Measurements from ENCODE around the gene CD9. TPM values are rescaled to one million over a fixed set of nuclear protein-coding genes. Genes with fewer than 3 reads are reported as not detected.

Gene CD9
- polyA plus RNA-seq, 1 donor from 2014 or later = not detected

DNA sequence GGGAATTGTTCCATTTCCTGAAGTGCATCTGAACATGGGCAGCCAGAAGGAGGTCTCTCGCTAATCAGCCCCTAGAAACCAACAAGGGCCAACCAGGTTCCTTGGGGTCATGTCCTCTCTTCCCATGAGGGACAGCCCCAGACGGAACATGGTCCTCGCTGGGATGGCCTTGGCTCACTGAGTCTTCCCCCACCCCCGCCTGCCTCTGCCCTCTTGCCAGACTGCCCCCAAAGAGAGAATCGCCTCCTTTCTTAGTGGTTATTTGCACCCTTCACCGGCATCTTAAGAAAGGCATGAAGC, 36.4 kb downstream of the CD9 start:
- Histone ChIP-seq H3K36me3 (ENCODE audit: insufficient read depth, low read length) (no peaks in the 10 kb centered on the region), H3F3A (ENCODE audit: insufficient read depth, low read length, poor library complexity, severe bottlenecking) (no peaks in the 10 kb centered on the region), H3K27me3 (ENCODE audit: insufficient read depth, low read depth, low read length) (no peaks in the 10 kb centered on the region), H3K9me3 (ENCODE audit: low read length) (no peaks in the 10 kb centered on the region), H3K79me2 (replicated peaks; ENCODE audit: insufficient read depth, low read length) (no peaks in the 10 kb centered on the region), H2AFZ (ENCODE audit: low read depth, low read length) (no peak overlapping the region), H3K9me2 (ENCODE audit: insufficient read depth, low read length) (no peaks in the 10 kb centered on the region), H3K4me3 (ENCODE audit: low read length) (no peak overlapping the region), H4K20me1 (ENCODE audit: insufficient read depth) (no peaks in the 10 kb centered on the region), H3K27ac (ENCODE audit: low read length) (no peak overlapping the region), H3K4me2 (ENCODE audit: low read length) (no peak overlapping the region), H3K9ac (ENCODE audit: low read length) (no peak overlapping the region)
- TF ChIP-seq EP300 (conservative IDR thresholded peaks at IDR 0.05; ENCODE audit: poor library complexity, severe bottlenecking) (no peak), POLR2AphosphoS5 (IDR thresholded peaks at IDR 0.05) (no peak), SMC3 (conservative IDR thresholded peaks at IDR 0.05; ENCODE audit: poor library complexity) (no peak), MXI1 (conservative IDR thresholded peaks at IDR 0.05; ENCODE audit: poor library complexity, severe bottlenecking) (no peak), TAF1 (IDR thresholded peaks at IDR 0.05; ENCODE audit: low read depth) (no peak), EZH2 (IDR thresholded peaks at IDR 0.05; ENCODE audit: borderline replicate concordance, insufficient read depth, low read length, poor library complexity, severe bottlenecking) (no peak), RAD21 (conservative IDR thresholded peaks at IDR 0.05) (no peak)
- TF ChIP-seq, protein P1, sequence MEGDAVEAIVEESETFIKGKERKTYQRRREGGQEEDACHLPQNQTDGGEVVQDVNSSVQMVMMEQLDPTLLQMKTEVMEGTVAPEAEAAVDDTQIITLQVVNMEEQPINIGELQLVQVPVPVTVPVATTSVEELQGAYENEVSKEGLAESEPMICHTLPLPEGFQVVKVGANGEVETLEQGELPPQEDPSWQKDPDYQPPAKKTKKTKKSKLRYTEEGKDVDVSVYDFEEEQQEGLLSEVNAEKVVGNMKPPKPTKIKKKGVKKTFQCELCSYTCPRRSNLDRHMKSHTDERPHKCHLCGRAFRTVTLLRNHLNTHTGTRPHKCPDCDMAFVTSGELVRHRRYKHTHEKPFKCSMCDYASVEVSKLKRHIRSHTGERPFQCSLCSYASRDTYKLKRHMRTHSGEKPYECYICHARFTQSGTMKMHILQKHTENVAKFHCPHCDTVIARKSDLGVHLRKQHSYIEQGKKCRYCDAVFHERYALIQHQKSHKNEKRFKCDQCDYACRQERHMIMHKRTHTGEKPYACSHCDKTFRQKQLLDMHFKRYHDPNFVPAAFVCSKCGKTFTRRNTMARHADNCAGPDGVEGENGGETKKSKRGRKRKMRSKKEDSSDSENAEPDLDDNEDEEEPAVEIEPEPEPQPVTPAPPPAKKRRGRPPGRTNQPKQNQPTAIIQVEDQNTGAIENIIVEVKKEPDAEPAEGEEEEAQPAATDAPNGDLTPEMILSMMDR (IDR thresholded peaks at IDR 0.05; ENCODE audit: poor library complexity, severe bottlenecking) = no peak
- TF ChIP-seq, protein P2, sequence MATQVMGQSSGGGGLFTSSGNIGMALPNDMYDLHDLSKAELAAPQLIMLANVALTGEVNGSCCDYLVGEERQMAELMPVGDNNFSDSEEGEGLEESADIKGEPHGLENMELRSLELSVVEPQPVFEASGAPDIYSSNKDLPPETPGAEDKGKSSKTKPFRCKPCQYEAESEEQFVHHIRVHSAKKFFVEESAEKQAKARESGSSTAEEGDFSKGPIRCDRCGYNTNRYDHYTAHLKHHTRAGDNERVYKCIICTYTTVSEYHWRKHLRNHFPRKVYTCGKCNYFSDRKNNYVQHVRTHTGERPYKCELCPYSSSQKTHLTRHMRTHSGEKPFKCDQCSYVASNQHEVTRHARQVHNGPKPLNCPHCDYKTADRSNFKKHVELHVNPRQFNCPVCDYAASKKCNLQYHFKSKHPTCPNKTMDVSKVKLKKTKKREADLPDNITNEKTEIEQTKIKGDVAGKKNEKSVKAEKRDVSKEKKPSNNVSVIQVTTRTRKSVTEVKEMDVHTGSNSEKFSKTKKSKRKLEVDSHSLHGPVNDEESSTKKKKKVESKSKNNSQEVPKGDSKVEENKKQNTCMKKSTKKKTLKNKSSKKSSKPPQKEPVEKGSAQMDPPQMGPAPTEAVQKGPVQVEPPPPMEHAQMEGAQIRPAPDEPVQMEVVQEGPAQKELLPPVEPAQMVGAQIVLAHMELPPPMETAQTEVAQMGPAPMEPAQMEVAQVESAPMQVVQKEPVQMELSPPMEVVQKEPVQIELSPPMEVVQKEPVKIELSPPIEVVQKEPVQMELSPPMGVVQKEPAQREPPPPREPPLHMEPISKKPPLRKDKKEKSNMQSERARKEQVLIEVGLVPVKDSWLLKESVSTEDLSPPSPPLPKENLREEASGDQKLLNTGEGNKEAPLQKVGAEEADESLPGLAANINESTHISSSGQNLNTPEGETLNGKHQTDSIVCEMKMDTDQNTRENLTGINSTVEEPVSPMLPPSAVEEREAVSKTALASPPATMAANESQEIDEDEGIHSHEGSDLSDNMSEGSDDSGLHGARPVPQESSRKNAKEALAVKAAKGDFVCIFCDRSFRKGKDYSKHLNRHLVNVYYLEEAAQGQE (IDR thresholded peaks at IDR 0.05; ENCODE audit: borderline replicate concordance) = no peak

DNA sequence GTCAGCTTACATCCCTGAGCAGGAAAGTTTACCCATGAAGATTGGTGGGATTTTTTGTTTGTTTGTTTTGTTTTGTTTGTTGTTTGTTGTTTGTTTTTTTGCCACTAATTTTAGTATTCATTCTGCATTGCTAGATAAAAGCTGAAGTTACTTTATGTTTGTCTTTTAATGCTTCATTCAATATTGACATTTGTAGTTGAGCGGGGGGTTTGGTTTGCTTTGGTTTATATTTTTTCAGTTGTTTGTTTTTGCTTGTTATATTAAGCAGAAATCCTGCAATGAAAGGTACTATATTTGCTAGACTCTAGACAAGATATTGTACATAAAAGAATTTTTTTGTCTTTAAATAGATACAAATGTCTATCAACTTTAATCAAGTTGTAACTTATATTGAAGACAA, 37.6 kb downstream of the CD9 start:
- Histone ChIP-seq H3K9me3 (ENCODE audit: low read length) (no peaks in the 10 kb centered on the region), H3K27ac (ENCODE audit: low read length) (no peak overlapping the region), H3K79me2 (replicated peaks; ENCODE audit: insufficient read depth, low read length) (no peaks in the 10 kb centered on the region), H4K20me1 (ENCODE audit: insufficient read depth) (no peaks in the 10 kb centered on the region), H3F3A (ENCODE audit: insufficient read depth, low read length, poor library complexity, severe bottlenecking) (no peaks in the 10 kb centered on the region), H3K9ac (ENCODE audit: low read length) (no peak overlapping the region), H3K4me3 (ENCODE audit: low read length) (no peak overlapping the region), H3K4me2 (ENCODE audit: low read length) (no peak overlapping the region), H3K27me3 (ENCODE audit: insufficient read depth, low read depth, low read length) (no peaks in the 10 kb centered on the region), H3K36me3 (ENCODE audit: insufficient read depth, low read length) (no peaks in the 10 kb centered on the region), H2AFZ (ENCODE audit: low read depth, low read length) (no peak overlapping the region), H3K9me2 (ENCODE audit: insufficient read depth, low read length) (no peaks in the 10 kb centered on the region)
- TF ChIP-seq RAD21 (conservative IDR thresholded peaks at IDR 0.05) (no peak), MXI1 (conservative IDR thresholded peaks at IDR 0.05; ENCODE audit: poor library complexity, severe bottlenecking) (no peak), EP300 (conservative IDR thresholded peaks at IDR 0.05; ENCODE audit: poor library complexity, severe bottlenecking) (no peak)

DNA sequence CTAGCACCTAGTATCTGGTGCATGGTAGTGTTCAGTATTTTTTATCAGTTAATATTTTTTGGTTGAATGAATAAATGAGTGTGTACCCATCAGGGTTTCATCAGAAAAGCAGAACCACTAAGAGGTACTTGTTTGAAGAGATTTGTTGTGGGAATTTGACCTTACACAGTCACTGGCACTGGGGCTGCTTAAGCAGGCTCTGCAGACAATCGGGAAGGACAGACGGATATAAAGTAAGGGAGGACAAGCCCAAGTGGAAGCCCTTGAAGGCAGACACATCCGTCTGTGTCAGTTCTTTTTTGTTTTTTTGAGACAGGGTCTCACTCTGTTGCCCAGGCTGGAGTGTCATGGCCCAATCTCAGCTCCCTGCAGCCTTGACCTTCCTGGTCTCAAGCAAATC, 38.7 kb downstream of the CD9 start:
- no peak overlapping the region for H2AFZ ChIP-seq (ENCODE audit: low read depth, low read length)
- H3K9me3 ChIP-seq (ENCODE audit: low read length) = no peaks in the 10 kb centered on the region
- no peaks in the 10 kb centered on the region for H3K9me2 ChIP-seq (ENCODE audit: insufficient read depth, low read length)
- no peak overlapping the region for H3K9ac ChIP-seq (ENCODE audit: low read length)
- no peaks in the 10 kb centered on the region for H3F3A ChIP-seq (ENCODE audit: insufficient read depth, low read length, poor library complexity, severe bottlenecking)
- H3K4me2 ChIP-seq (ENCODE audit: low read length) = no peak overlapping the region
- no peaks in the 10 kb centered on the region for H3K36me3 ChIP-seq (ENCODE audit: insufficient read depth, low read length)
- H3K4me3 ChIP-seq (ENCODE audit: low read length) = no peak overlapping the region
- H3K27ac ChIP-seq (ENCODE audit: low read length) = no peak overlapping the region
- H4K20me1 ChIP-seq (ENCODE audit: insufficient read depth) = no peaks in the 10 kb centered on the region
- no peaks in the 10 kb centered on the region for H3K79me2 ChIP-seq (replicated peaks; ENCODE audit: insufficient read depth, low read length)
- H3K27me3 ChIP-seq (ENCODE audit: insufficient read depth, low read depth, low read length) = no peaks in the 10 kb centered on the region
- no peak for TF ChIP-seq EP300 (conservative IDR thresholded peaks at IDR 0.05; ENCODE audit: poor library complexity, severe bottlenecking)
- no peak for TF ChIP-seq SMC3 (conservative IDR thresholded peaks at IDR 0.05; ENCODE audit: poor library complexity)
- no peak for TF ChIP-seq MXI1 (conservative IDR thresholded peaks at IDR 0.05; ENCODE audit: poor library complexity, severe bottlenecking)
- no peak for TF ChIP-seq EZH2 (IDR thresholded peaks at IDR 0.05; ENCODE audit: borderline replicate concordance, insufficient read depth, low read length, poor library complexity, severe bottlenecking)
- no peak for TF ChIP-seq RAD21 (conservative IDR thresholded peaks at IDR 0.05)
